HCT116 (cell line): ENCODE results near the gene LYRM9. TPM values are rescaled to one million over a fixed set of nuclear protein-coding genes. Genes with fewer than 3 reads are reported as not detected.

Source experiments
- ATAC-seq: fragments of 200-7000 bp; cut with Tn5 transposase; 2 replicates; pipeline ENCODE4 v1.9.1; 2020; ENCODE audit warnings: mild to moderate bottlenecking, moderate library complexity
- BruUV-seq: library from RNA; stranded (reverse); fragments of 400-500 nt; replicated peaks from 2 replicates; lab custom pipeline; 2021; lab: Mats Ljungman, UMichigan
- CTCF ChIA-PET: fragments of 300-600 bp; sonication (Branson Sonifier 250); formaldehyde crosslinking; loops from one replicate; lab custom pipeline; 2021; ENCODE audit warnings: antibody characterized with exemption; lab: Charles Lee
- POLR2A ChIA-PET: fragments of 300-600, 350-600 bp; sonication (Branson Sonifier 250); formaldehyde crosslinking; loops from one replicate; lab custom pipeline; 2021; ENCODE audit warnings: antibody characterized with exemption; lab: Charles Lee
- RAD21 ChIA-PET, 2 experiments: fragments of 300-600 bp; sonication (Branson Sonifier 250); formaldehyde crosslinking; loops; one replicate each; lab custom pipeline; 2023; ENCODE audit warnings: low total read pairs in 2 of 2; ENCODE audit not compliant: uncharacterized antibody in 2 of 2, unreplicated experiment in 2 of 2, low non-redundant PET in 1 of 2; lab: Charles Lee
- DNase-seq: peaks from one replicate; pipeline ENCODE4 v3.0.0-alpha.2; 2010; ENCODE audit warnings: low read depth, low spot score
- H2AFZ ChIP-seq: fragments of 200-600 bp; shearing (Covaris generic), sonication (generic); 2 replicates; pipeline ENCODE4 v1.6.1; 2017; ENCODE audit warnings: low read depth, mixed run types, mixed read lengths, antibody characterized with exemption, low read length; ENCODE audit not compliant: poor library complexity, severe bottlenecking
- H3K27ac ChIP-seq: 2 replicates; pipeline ENCODE4 v1.5.1; 2012; ENCODE audit warnings: low read depth, low read length
- H3K27me3 ChIP-seq: fragments of 200-600 bp; sonication (generic); 2 replicates; pipeline ENCODE4 v1.6.1; 2016; ENCODE audit warnings: mixed run types, low read length, mixed read lengths; ENCODE audit not compliant: insufficient read depth
- H3K36me3 ChIP-seq, 2 experiments: fragments of 200-500 bp in 1 of 2; fragments of 200-600 bp in 1 of 2; sonication (Bioruptor generic) in 1 of 2; sonication (generic) in 1 of 2; 2 replicates each; pipeline versions ENCODE4 v1.5.1 to v1.6.1; 2014 to 2016; ENCODE audit warnings: low read length in 2 of 2, inconsistent platforms in 1 of 2, mixed read lengths in 1 of 2, mixed run types in 1 of 2; ENCODE audit not compliant: insufficient read depth in 2 of 2, control insufficient read depth in 1 of 2
- H3K4me1 ChIP-seq, 2 experiments: fragments of 200-600 bp in 1 of 2; sonication (generic) in 1 of 2; 2 replicates each; pipeline versions ENCODE4 v1.5.1 to v1.6.1; 2012 to 2017; ENCODE audit warnings: low read length in 2 of 2, inconsistent platforms in 1 of 2, mild to moderate bottlenecking in 1 of 2, mixed read lengths in 1 of 2, mixed run types in 1 of 2, moderate library complexity in 1 of 2; ENCODE audit not compliant: insufficient read depth in 2 of 2, control insufficient read depth in 1 of 2
- H3K4me2 ChIP-seq: fragments of 200-600 bp; sonication (generic); 2 replicates; pipeline ENCODE4 v1.6.1; 2017; ENCODE audit warnings: mixed run types, low read length, mixed read lengths
- H3K4me3 ChIP-seq, 2 experiments: fragments of 200-600 bp in 1 of 2; sonication (generic) in 1 of 2; replicated peaks in 1 of 2; 2 replicates each; pipeline ENCODE4 v1.5.1; 2011 to 2016; ENCODE audit warnings: low read length in 2 of 2, control low read depth in 1 of 2, low read depth in 1 of 2, mild to moderate bottlenecking in 1 of 2, mixed read lengths in 1 of 2, mixed run types in 1 of 2
- H3K79me2 ChIP-seq: fragments of 200-600 bp; sonication (generic); 2 replicates; pipeline ENCODE4 v1.6.1; 2017; ENCODE audit warnings: mild to moderate bottlenecking, mixed run types, low read length, moderate library complexity, mixed read lengths; ENCODE audit not compliant: insufficient read depth
- H3K9ac ChIP-seq: fragments of 200-600 bp; sonication (generic); 2 replicates; pipeline ENCODE4 v1.6.1; 2016; ENCODE audit warnings: low read length, mixed read lengths
- H3K9me2 ChIP-seq: fragments of 200-600 bp; sonication (generic), shearing (Covaris generic); 2 replicates; pipeline ENCODE4 v1.6.1; 2017; ENCODE audit warnings: mixed run types, mild to moderate bottlenecking, moderate library complexity; ENCODE audit not compliant: insufficient read depth
- H3K9me3 ChIP-seq, 2 experiments: fragments of 200-500 bp in 1 of 2; fragments of 200-600 bp in 1 of 2; sonication (Bioruptor generic) in 1 of 2; sonication (generic) in 1 of 2; 2 replicates each; pipeline ENCODE4 v1.6.1; 2014 to 2017; ENCODE audit warnings: low read length in 2 of 2, mixed read lengths in 2 of 2, inconsistent platforms in 1 of 2, low read depth in 1 of 2, mild to moderate bottlenecking in 1 of 2, mixed run types in 1 of 2, moderate library complexity in 1 of 2; ENCODE audit not compliant: control insufficient read depth in 1 of 2, insufficient read depth in 1 of 2
- H4K20me1 ChIP-seq: fragments of 200-600 bp; sonication (generic), shearing (Covaris generic); 2 replicates; pipeline ENCODE4 v1.6.1; 2017; ENCODE audit warnings: mixed run types, mild to moderate bottlenecking, moderate library complexity; ENCODE audit not compliant: insufficient read depth
- CEBPB ChIP-seq: IDR thresholded peaks from 2 replicates; pipeline ENCODE4 v1.6.1; 2012; ENCODE audit warnings: low read depth
- EGR1 ChIP-seq: IDR thresholded peaks from 2 replicates; pipeline ENCODE4 v1.6.1; 2012; ENCODE audit warnings: low read depth
- ELF1 ChIP-seq: IDR thresholded peaks from 2 replicates; pipeline ENCODE4 v1.6.1; 2012; ENCODE audit warnings: low read depth, borderline replicate concordance
- EZH2 ChIP-seq: fragments of 200-600 bp; sonication (generic); IDR thresholded peaks from 2 replicates; pipeline ENCODE4 v1.6.1; 2017; ENCODE audit warnings: antibody characterized with exemption, mixed run types
- EZH2phosphoT487 ChIP-seq: fragments of 200-600 bp; IDR thresholded peaks from 2 replicates; pipeline ENCODE4 v1.6.1; 2018; ENCODE audit warnings: antibody characterized with exemption, borderline replicate concordance
- JUND ChIP-seq: IDR thresholded peaks from 2 replicates; pipeline ENCODE4 v1.6.1; 2012
- POLR2A ChIP-seq: IDR thresholded peaks from 2 replicates; pipeline ENCODE4 v1.7.0; 2011; ENCODE audit warnings: borderline replicate concordance; ENCODE audit not compliant: insufficient read depth, insufficient read length; ENCODE audit errors: extremely low read depth
- RAD21 ChIP-seq: IDR thresholded peaks from 2 replicates; pipeline ENCODE4 v1.6.1; 2012; ENCODE audit warnings: low read depth, mild to moderate bottlenecking
- SIN3A ChIP-seq: IDR thresholded peaks from 2 replicates; pipeline ENCODE4 v1.6.1; 2012; ENCODE audit warnings: low read depth
- TCF7L2 ChIP-seq: IDR thresholded peaks from 2 replicates; pipeline ENCODE4 v1.7.0; 2011; ENCODE audit warnings: borderline replicate concordance, inconsistent platforms; ENCODE audit not compliant: insufficient read depth, insufficient read length; ENCODE audit errors: extremely low read depth
- YY1 ChIP-seq: IDR thresholded peaks from 2 replicates; pipeline ENCODE4 v1.6.1; 2011; ENCODE audit warnings: low read length, low read depth, moderate library complexity, mild to moderate bottlenecking; ENCODE audit not compliant: insufficient replicate concordance; ENCODE audit errors: extremely low read depth
- ZFX ChIP-seq: fragments of 450-650 bp; IDR thresholded peaks from 2 replicates; pipeline ENCODE4 v1.6.1; 2017
- ZNF274 ChIP-seq: fragments of 200-500 bp; sonication (Bioruptor generic); IDR thresholded peaks from 2 replicates; pipeline ENCODE4 v1.6.1; 2014; ENCODE audit warnings: mild to moderate bottlenecking, low read depth, low read length, inconsistent platforms
- intact Hi-C: fragments of 100-400 bp; cut with micrococcal nuclease; formaldehyde crosslinking; loops from 2 replicates; pipeline ENCODE4 v1.10.0; 2022
- total RNA-seq: library from RNA; stranded (reverse); gene quantifications from one replicate; pipeline ENCODE4 v1.2.1, GENCODE V29; 2021; ENCODE audit not compliant: unreplicated experiment
- TF ChIP-seq, protein P1 (sequence below): IDR thresholded peaks from 2 replicates; pipeline ENCODE4 v1.6.1; 2012
- TF ChIP-seq, protein P2 (sequence below), 3 experiments: fragments of 200-600 bp in 1 of 3; sonication (generic) in 1 of 3; IDR thresholded peaks in 2 of 3; conservative IDR thresholded peaks in 1 of 3; 2 replicates each; pipeline ENCODE4 v1.5.1; 2012 to 2017; ENCODE audit warnings: low read depth in 2 of 3, low read length in 2 of 3, antibody characterized with exemption in 1 of 3, borderline replicate concordance in 1 of 3, control low read depth in 1 of 3, mild to moderate bottlenecking in 1 of 3, mixed read lengths in 1 of 3, mixed run types in 1 of 3, moderate library complexity in 1 of 3; ENCODE audit not compliant: insufficient read depth in 1 of 3
- TF ChIP-seq, protein P3 (sequence below): IDR thresholded peaks from 2 replicates; pipeline ENCODE4 v1.6.1; 2012
- TF ChIP-seq, protein P4 (sequence below): IDR thresholded peaks from 2 replicates; pipeline ENCODE4 v1.6.1; 2011; ENCODE audit warnings: mild to moderate bottlenecking, low read length, moderate library complexity; ENCODE audit not compliant: insufficient replicate concordance; ENCODE audit errors: extremely low read depth

The LYRM9 gene
- total RNA-seq, 1 experiment from 2014 or later, result 4.8 TPM

DNA sequence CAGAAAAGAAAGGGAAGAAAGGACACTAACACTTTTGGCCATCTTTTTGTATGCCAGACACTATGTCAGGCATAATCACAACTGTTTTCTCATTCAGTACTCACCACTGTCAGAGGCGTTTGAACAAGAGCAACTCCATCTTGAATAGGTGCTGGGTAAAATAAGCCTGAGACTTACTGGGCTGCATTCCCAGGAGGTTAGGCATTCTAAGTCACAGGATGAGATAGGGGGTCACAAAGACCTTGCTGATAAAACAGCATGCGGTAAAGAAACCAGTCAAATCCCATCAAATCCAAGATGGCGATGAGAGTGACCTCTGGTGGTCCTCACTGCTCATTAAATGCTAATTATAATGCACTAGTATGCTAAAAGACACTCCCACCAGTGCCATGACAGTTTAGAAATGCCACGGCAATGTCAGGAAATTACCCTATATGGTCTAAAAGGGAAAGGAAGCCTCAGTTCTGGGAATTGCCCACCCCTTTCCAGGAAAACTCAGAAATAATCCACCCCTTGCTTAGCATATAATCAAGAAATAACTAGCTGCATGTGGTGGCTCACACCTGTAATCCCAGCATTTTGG lies 14.9 kb upstream of the LYRM9 start:
- BruUV-seq, result no TSS peak
- intact Hi-C loops, result no loop called here
- DNase-seq (no peak), ATAC-seq (no peak)
- H3K9me2 ChIP-seq, result no peaks in the 10 kb centered on the region
- H2AFZ ChIP-seq, result no peak overlapping the region
- no peaks in the 10 kb centered on the region for H3K4me1 ChIP-seq
- no peak overlapping the region for H3K9ac ChIP-seq
- ChIA-PET POLR2A (no interaction called here), CTCF (interaction anchor here (1.1 kb wide), 1 partner anchor 14 kb away, joined by 4 read pairs; the partner anchor contains the start of gene LYRM9), RAD21 (no interaction called here)
- no peak overlapping the region for H3K4me2 ChIP-seq
- H3K9me3 ChIP-seq, result no peaks in the 10 kb centered on the region
- no peak overlapping the region for H3K27ac ChIP-seq
- no peaks in the 10 kb centered on the region for H3K79me2 ChIP-seq
- H3K36me3 ChIP-seq, result no peaks in the 10 kb centered on the region
- H4K20me1 ChIP-seq, result no peaks in the 10 kb centered on the region
- TF ChIP-seq EZH2phosphoT487, result no peak
- TF ChIP-seq, protein P1, sequence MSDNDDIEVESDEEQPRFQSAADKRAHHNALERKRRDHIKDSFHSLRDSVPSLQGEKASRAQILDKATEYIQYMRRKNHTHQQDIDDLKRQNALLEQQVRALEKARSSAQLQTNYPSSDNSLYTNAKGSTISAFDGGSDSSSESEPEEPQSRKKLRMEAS, result no peak
- TF ChIP-seq, protein P2, sequence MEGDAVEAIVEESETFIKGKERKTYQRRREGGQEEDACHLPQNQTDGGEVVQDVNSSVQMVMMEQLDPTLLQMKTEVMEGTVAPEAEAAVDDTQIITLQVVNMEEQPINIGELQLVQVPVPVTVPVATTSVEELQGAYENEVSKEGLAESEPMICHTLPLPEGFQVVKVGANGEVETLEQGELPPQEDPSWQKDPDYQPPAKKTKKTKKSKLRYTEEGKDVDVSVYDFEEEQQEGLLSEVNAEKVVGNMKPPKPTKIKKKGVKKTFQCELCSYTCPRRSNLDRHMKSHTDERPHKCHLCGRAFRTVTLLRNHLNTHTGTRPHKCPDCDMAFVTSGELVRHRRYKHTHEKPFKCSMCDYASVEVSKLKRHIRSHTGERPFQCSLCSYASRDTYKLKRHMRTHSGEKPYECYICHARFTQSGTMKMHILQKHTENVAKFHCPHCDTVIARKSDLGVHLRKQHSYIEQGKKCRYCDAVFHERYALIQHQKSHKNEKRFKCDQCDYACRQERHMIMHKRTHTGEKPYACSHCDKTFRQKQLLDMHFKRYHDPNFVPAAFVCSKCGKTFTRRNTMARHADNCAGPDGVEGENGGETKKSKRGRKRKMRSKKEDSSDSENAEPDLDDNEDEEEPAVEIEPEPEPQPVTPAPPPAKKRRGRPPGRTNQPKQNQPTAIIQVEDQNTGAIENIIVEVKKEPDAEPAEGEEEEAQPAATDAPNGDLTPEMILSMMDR (IDR thresholded peaks at IDR 0.05 in 2 of 3, conservative IDR thresholded peaks at IDR 0.05 in 1 of 3; ENCODE audit: borderline replicate concordance in 1 of 3, insufficient read depth in 1 of 3, low read depth in 2 of 3, low read length in 2 of 3), result no peak
- no peak for TF ChIP-seq ZNF274
- no peak for TF ChIP-seq EGR1
- TF ChIP-seq POLR2A, result no peak
- TF ChIP-seq, protein P3, sequence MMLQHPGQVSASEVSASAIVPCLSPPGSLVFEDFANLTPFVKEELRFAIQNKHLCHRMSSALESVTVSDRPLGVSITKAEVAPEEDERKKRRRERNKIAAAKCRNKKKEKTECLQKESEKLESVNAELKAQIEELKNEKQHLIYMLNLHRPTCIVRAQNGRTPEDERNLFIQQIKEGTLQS, result no peak
- TF ChIP-seq YY1, result no peak
- TF ChIP-seq TCF7L2, result no peak
- no peak for TF ChIP-seq JUND
- no peak for TF ChIP-seq ZFX
- TF ChIP-seq, protein P4, sequence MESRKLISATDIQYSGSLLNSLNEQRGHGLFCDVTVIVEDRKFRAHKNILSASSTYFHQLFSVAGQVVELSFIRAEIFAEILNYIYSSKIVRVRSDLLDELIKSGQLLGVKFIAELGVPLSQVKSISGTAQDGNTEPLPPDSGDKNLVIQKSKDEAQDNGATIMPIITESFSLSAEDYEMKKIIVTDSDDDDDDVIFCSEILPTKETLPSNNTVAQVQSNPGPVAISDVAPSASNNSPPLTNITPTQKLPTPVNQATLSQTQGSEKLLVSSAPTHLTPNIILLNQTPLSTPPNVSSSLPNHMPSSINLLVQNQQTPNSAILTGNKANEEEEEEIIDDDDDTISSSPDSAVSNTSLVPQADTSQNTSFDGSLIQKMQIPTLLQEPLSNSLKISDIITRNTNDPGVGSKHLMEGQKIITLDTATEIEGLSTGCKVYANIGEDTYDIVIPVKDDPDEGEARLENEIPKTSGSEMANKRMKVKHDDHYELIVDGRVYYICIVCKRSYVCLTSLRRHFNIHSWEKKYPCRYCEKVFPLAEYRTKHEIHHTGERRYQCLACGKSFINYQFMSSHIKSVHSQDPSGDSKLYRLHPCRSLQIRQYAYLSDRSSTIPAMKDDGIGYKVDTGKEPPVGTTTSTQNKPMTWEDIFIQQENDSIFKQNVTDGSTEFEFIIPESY, result no peak
- no peak for TF ChIP-seq EZH2
- no peak for TF ChIP-seq ELF1
- no peak for TF ChIP-seq CEBPB
- no peak for TF ChIP-seq RAD21
- TF ChIP-seq SIN3A, result no peak
- H3K27me3 ChIP-seq, result no peaks in the 10 kb centered on the region; the same call in 1 of the 2 replicates
- no peak overlapping the region for H3K4me3 ChIP-seq
